Measurements from ENCODE around the gene PTGIS.

The PTGIS gene

GRCh38 chr20:49543071-49543857 is 24.7 kb downstream of the PTGIS start:
- no peak overlapping the region for H3K4me3 ChIP-seq (ENCODE audit: low read depth, low read length)
- in situ Hi-C loops (cut with HindIII; ENCODE audit: low pct_ligation_motif_present, low sequenced_read_pairs): no loop called here
- no peak for DNase-seq
- H3K27ac ChIP-seq: no peak overlapping the region
- no peaks in the 10 kb centered on the region for H3K27me3 ChIP-seq (replicated peaks)
- peaks cover 8% of the 10 kb centered on the region for H3K36me3 ChIP-seq (replicated peaks)
- TF ChIP-seq CTCF (IDR thresholded peaks at IDR 0.05; ENCODE audit: low read depth, low read length, missing control alignments): no peak

GRCh38 chr20:49542514-49542991 is 25.4 kb downstream of the PTGIS start:
- H3K4me3 ChIP-seq (ENCODE audit: low read depth, low read length): no peak overlapping the region
- DNase-seq: no peak
- peaks cover 7% of the 10 kb centered on the region for H3K36me3 ChIP-seq (replicated peaks)
- no peak for TF ChIP-seq CTCF (IDR thresholded peaks at IDR 0.05; ENCODE audit: low read depth, low read length, missing control alignments)
- H3K27ac ChIP-seq: no peak overlapping the region
- in situ Hi-C loops (cut with HindIII; ENCODE audit: low pct_ligation_motif_present, low sequenced_read_pairs): no loop called here
- H3K27me3 ChIP-seq (replicated peaks): no peaks in the 10 kb centered on the region

- Histone ChIP-seq H3K4me3 (ENCODE audit: low read depth, low read length) (no peak overlapping the region), H3K27me3 (replicated peaks) (no peaks in the 10 kb centered on the region), H3K27ac (no peak overlapping the region), H3K36me3 (replicated peaks) (peaks cover 7% of the 10 kb centered on the region)
- peak; percentile 86 for TF ChIP-seq CTCF (IDR thresholded peaks at IDR 0.05; ENCODE audit: low read depth, low read length, missing control alignments)
- in situ Hi-C loops (cut with HindIII; ENCODE audit: low pct_ligation_motif_present, low sequenced_read_pairs): no loop called here
- DNase-seq: peak; percentile 47
Measured at GRCh38 chr20:49541733-49542513, 26.0 kb downstream of the PTGIS start.

- DNase-seq: no peak
- Histone ChIP-seq H3K27me3 (replicated peaks) (no peaks in the 10 kb centered on the region), H3K36me3 (replicated peaks) (peaks cover 2% of the 10 kb centered on the region), H3K4me3 (ENCODE audit: low read depth, low read length) (no peak overlapping the region), H3K27ac (no peak overlapping the region)
- in situ Hi-C loops (cut with HindIII; ENCODE audit: low pct_ligation_motif_present, low sequenced_read_pairs): no loop called here
- no peak for TF ChIP-seq CTCF (IDR thresholded peaks at IDR 0.05; ENCODE audit: low read depth, low read length, missing control alignments)
Measured at GRCh38 chr20:49540687-49541435, 27.1 kb downstream of the PTGIS start.

- Histone ChIP-seq H3K27me3 (replicated peaks) (no peaks in the 10 kb centered on the region), H3K27ac (no peak overlapping the region), H3K36me3 (replicated peaks) (no peaks in the 10 kb centered on the region), H3K4me3 (ENCODE audit: low read depth, low read length) (no peak overlapping the region)
- in situ Hi-C loops (cut with HindIII; ENCODE audit: low pct_ligation_motif_present, low sequenced_read_pairs): no loop called here
- no peak for TF ChIP-seq CTCF (IDR thresholded peaks at IDR 0.05; ENCODE audit: low read depth, low read length, missing control alignments)
- DNase-seq: no peak
Measured at GRCh38 chr20:49540232-49540620, 27.7 kb downstream of the PTGIS start.
